GM11168 (cell line): ENCODE data around the gene ZNF714.

Experiments
- in situ Hi-C: fragments of 300-500 bp; cut with MboI; formaldehyde crosslinking; loops from one replicate; pipeline ENCODE4 v1.12.0; 2022; ENCODE audit warnings: low sequenced_read_pairs; ENCODE audit not compliant: unreplicated experiment

Gene ZNF714

GRCh38 chr19:21082011-21082975 lies at the start of gene ZNF714:
ZNF714 (plus strand) TSS chr19:21082203; CDS start chr19:21098269, 16,066 bp downstream.
- in situ Hi-C loops: no loop called here

- in situ Hi-C loops: no loop called here
These were observed 37.0 kb upstream of the ZNF714 start for GRCh38 chr19:21045028-21045427.

- in situ Hi-C loops: no loop called here
These were observed 35.5 kb upstream of the ZNF714 start for GRCh38 chr19:21046489-21046888.

- in situ Hi-C loops: no loop called here
These were observed 34.3 kb upstream of the ZNF714 start for GRCh38 chr19:21047716-21048115.

GRCh38 chr19:21052902-21053301 lies 29.1 kb upstream of the ZNF714 start:
- in situ Hi-C loops: no loop called here

- in situ Hi-C loops: no loop called here
These were observed 16.7 kb upstream of the ZNF714 start for GRCh38 chr19:21065336-21065735.

GRCh38 chr19:21084343-21084742 lies 2.3 kb downstream of the ZNF714 start:
- in situ Hi-C loops: no loop called here

- in situ Hi-C loops: no loop called here
These were observed 5.9 kb downstream of the ZNF714 start for GRCh38 chr19:21087871-21088270.

- in situ Hi-C loops: no loop called here
These were observed 10.1 kb downstream of the ZNF714 start for GRCh38 chr19:21092109-21092508.

GRCh38 chr19:21094347-21095025 lies 12.5 kb downstream of the ZNF714 start:
- in situ Hi-C loops: no loop called here

GRCh38 chr19:21098291-21098690 lies 16.3 kb downstream of the ZNF714 start:
- in situ Hi-C loops: no loop called here

GRCh38 chr19:21101521-21102242 lies 19.7 kb downstream of the ZNF714 start:
- in situ Hi-C loops: no loop called here

- in situ Hi-C loops: no loop called here
These were observed 27.1 kb downstream of the ZNF714 start for GRCh38 chr19:21109116-21109515.

GRCh38 chr19:21110183-21110582 lies 28.2 kb downstream of the ZNF714 start:
- in situ Hi-C loops: no loop called here

GRCh38 chr19:21115430-21115829 lies 33.4 kb downstream of the ZNF714 start:
- in situ Hi-C loops: no loop called here

GRCh38 chr19:21117041-21117907 lies 35.3 kb downstream of the ZNF714 start:
- in situ Hi-C loops: no loop called here

GRCh38 chr19:21126078-21126477 lies 44.1 kb downstream of the ZNF714 start:
- in situ Hi-C loops: no loop called here

GRCh38 chr19:21127001-21127400 lies 45.0 kb downstream of the ZNF714 start:
- in situ Hi-C loops: no loop called here

- in situ Hi-C loops: no loop called here
These were observed 45.9 kb downstream of the ZNF714 start for GRCh38 chr19:21127898-21128297.
